GM13976 (cell line): Measurements from ENCODE around the gene SCAPER.

Experiments used
- DNase-seq: peaks from one replicate; pipeline ENCODE4 v3.0.0; 2012; ENCODE audit warnings: low spot score
- in situ Hi-C: fragments of 300-500 bp; cut with MboI; formaldehyde crosslinking; loops from one replicate; pipeline ENCODE4 v1.12.0; 2022; ENCODE audit warnings: low sequenced_read_pairs, mixed read lengths, inconsistent platforms; ENCODE audit not compliant: unreplicated experiment
- TF ChIP-seq, protein P1 (sequence below): IDR thresholded peaks from 2 replicates; pipeline ENCODE4 v1.5.1; 2012; ENCODE audit warnings: borderline replicate concordance, mild to moderate bottlenecking; ENCODE audit not compliant: insufficient read depth; ENCODE audit errors: extremely low read depth, missing control alignments, control extremely low read depth

Gene SCAPER

DNA sequence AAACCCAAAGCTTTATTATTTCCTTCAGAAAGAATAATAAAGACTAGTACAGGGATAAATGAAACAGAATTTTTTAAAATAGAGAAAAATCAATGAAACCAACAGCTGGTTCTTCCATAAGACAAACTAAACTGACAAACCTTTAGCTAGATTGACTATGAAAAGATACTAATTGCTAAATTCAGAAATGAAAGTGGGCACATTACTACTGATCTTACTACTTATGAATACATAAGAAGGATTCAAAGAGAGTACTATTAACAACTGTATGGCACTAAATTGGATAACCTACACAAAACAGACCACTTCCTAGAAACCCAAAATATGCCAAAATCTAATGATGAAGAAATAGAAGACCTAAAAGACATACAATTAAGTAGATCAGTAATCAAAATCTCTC is 290.4 kb downstream of the SCAPER start:
- DNase-seq = no peak
- in situ Hi-C loops = no loop called here
- TF ChIP-seq, protein P1, sequence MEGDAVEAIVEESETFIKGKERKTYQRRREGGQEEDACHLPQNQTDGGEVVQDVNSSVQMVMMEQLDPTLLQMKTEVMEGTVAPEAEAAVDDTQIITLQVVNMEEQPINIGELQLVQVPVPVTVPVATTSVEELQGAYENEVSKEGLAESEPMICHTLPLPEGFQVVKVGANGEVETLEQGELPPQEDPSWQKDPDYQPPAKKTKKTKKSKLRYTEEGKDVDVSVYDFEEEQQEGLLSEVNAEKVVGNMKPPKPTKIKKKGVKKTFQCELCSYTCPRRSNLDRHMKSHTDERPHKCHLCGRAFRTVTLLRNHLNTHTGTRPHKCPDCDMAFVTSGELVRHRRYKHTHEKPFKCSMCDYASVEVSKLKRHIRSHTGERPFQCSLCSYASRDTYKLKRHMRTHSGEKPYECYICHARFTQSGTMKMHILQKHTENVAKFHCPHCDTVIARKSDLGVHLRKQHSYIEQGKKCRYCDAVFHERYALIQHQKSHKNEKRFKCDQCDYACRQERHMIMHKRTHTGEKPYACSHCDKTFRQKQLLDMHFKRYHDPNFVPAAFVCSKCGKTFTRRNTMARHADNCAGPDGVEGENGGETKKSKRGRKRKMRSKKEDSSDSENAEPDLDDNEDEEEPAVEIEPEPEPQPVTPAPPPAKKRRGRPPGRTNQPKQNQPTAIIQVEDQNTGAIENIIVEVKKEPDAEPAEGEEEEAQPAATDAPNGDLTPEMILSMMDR = no peak

DNA sequence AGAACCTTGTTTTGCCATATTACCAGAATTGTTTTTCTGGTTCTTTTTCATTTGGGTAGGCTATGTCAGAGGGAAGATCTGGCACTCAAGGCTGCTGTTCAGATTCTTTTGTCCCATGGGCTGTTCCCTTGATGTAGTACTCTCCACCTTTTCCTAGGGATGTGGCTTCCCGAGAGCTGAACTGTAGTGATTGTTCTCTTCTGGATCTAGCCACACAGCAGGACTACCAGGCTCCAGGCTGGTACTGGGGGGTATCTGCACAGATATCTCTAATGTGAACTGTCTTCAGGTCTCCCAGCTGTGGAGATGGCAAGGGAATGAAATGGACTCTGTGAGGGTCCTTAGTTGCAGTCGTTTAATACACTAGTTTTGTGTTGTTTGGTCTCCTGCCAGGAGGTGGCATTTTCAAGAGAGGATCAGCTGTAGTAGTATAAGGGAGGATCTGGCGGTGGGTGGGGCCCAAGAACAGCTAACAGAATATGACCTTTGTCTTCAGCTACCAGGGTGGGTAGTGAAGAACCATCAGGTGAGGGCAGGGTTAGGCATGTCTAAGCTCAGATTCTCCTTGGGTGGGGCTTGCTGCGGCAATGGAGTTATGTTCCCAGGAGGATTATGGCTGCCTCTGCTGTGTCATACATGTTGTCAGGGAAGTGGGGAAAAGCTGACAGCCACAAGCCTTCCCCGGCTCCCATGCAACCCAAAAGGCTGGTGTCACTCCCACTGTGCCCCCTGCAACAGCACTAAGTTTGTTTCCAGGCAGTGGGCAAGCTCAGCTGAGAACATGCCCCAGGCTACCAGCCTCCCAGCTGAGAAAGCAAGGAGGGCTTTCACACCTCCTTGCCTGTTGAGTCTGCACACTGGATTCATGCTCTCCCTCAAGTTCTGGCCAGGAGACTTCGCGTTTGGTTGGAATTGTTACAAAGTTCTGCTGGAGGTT is 316.1 kb downstream of the SCAPER start:
- in situ Hi-C loops = no loop called here
- no peak for DNase-seq
- TF ChIP-seq, protein P1 = no peak

DNA sequence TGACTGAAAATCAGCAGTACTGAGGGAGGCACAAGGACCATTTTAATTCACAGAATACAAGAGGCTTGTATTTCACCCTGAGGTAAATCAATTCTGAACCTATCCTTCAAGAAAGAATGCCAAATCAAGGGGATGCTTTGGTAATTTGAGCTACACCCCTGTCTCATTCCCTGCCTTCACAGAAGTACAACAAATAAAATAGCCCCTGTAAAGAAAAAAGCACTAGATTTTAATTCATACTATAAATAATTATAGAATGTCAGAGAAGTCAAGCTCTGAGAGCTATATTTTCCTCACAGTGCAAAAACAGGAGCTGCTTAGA is 319.6 kb downstream of the SCAPER start:
- TF ChIP-seq, protein P1 = no peak
- DNase-seq = no peak
- in situ Hi-C loops = no loop called here

DNA sequence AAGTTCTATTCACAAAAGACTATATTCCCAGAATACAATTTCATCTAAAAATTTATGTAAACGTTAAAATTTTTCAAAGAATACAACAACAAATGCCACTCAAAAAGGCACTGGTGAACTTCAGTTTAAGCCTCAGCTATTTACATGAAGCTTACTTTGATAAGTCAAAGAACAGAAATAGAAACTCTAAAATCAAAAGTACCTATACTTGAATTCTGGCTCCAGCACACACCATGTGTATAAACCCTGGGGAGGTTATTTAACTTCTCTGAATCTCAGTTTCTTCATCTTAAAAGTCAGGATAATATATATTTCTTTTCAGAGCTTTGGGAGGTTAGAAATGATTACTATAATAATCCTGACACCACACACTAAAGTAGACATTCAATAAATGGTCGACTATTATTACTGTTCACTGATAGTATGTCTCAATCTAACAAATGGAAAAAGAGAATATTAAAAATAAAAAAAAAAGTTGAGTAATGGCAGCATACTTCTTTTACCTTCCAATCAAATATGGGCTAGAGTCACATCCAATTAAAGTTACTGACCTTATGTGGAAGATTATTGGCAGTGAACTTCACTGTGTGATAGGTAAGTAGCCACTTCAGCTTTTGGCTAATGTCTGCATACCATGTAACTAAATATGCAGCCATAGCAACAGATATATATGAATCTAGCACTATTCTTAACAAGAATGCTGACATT is 320.1 kb downstream of the SCAPER start:
- TF ChIP-seq, protein P1 = no peak
- in situ Hi-C loops = no loop called here
- no peak for DNase-seq

DNA sequence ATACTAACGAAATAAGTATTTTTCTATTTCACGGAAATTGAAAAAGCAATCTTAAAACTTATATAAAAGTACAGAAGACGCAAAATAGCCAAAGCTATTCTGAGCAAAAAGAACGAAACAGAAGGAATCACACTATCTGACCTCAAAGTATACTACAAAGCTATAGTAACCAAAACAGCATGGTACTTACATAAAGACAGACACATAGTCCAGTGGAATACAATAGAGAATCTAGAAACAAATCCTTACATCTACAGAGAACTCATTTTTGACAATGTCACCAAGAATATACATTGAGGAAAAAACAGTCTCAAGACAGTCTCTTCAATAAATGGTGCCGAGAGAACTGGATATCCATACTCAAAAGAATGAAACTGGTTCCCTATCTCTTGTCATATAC is 322.6 kb downstream of the SCAPER start:
- no peak for DNase-seq
- in situ Hi-C loops = no loop called here

DNA sequence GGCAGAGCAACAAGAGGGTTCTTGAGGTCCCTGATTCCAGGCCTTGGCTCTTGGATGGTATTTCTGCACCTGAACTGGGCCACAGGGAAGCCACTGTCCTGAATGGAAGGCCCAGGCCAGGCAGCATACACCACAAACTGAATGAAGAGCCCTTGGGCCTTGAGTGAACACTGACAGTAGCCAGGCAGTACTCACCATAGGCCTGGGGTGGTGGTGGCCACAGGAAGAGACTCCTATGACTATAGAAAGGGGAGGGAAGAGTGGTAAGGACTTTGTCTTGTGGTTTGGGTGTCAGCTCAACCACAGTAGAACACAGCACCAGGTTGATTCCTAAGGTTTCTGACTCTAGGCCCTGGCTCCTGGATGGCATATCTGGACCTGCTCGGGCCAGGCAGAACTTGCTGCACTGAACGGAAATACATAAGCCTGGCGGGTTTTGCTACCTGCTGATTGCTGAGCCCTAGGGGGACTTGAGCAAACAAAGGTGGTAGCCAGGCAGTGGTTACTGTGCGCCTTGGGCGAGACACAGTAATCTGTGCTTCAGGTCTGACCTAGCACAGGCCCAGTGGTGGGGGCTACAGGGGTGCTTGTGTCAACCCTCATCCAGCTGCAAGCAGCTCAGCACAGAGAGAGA is 327.1 kb downstream of the SCAPER start:
- in situ Hi-C loops = no loop called here
- DNase-seq = no peak
- TF ChIP-seq, protein P1 = no peak

More for the DNA sequence above, 322.6 kb downstream of the SCAPER start:
- TF ChIP-seq, protein P1 = no peak
